Measurements from ENCODE around the gene PLCG2.

GRCh38 chr16:81927561-81928185 is 148.6 kb downstream of the PLCG2 start:
- TF ChIP-seq EZH2phosphoT487 (IDR thresholded peaks at IDR 0.05; ENCODE audit: low read depth): no peak
- no peak for TF ChIP-seq CTCF (IDR thresholded peaks at IDR 0.05; ENCODE audit: low read depth, low read length)

Data from OCI-LY3 (cell line).